Pancreas (tissue), 10 donors: ENCODE data around the gene RNF11. TPM values are rescaled to one million over a fixed set of nuclear protein-coding genes. Genes with fewer than 3 reads are reported as not detected.

Experiments used
- ATAC-seq, 4 donors: fragments of 200-7000 bp; cut with Tn5 transposase; one replicate each; pipeline versions ENCODE4 v1.8.0 to v1.9.1; 2020; ENCODE audit warnings: mild to moderate bottlenecking in 4 of 4, moderate library complexity in 4 of 4
- DNase-seq, 6 donors: peaks; one replicate each; pipeline ENCODE4 v3.0.0-alpha.2; 2020
- FAIRE-seq: peaks from 2 replicates; lab custom pipeline; 2012; peaks lifted over from hg19 to GRCh38; lab: Jason Lieb, UNC
- H3K27ac ChIP-seq, 4 donors: fragments of 200-600 bp; sonication (generic); 1 replicate in 3 of 4; 2 replicates in 1 of 4; pipeline versions ENCODE4 v1.5.0 to v1.8.0; 2020
- H3K27me3 ChIP-seq, 4 donors: fragments of 200-600 bp; one replicate each; pipeline ENCODE4 v1.8.0; 2021
- H3K36me3 ChIP-seq, 3 donors: fragments of 200-600 bp; sonication (generic) in 1 of 3; one replicate each; pipeline versions ENCODE4 v1.5.0 to v1.8.0; 2020 to 2021
- H3K4me1 ChIP-seq, 3 donors: fragments of 200-600 bp; one replicate each; pipeline ENCODE4 v1.8.0; 2021
- H3K4me3 ChIP-seq, 4 donors: fragments of 200-600 bp; sonication (generic) in 2 of 4; one replicate each; pipeline versions ENCODE4 v1.5.0 to v1.8.0; 2020 to 2021
- H3K9me3 ChIP-seq, 4 donors: fragments of 200-600 bp; one replicate each; pipeline ENCODE4 v1.8.0; 2021
- CTCF ChIP-seq, 4 donors: fragments of 200-600 bp; sonication (generic) in 3 of 4; IDR thresholded peaks; one replicate each; pipeline versions ENCODE4 v1.5.0 to v1.8.0; 2021; ENCODE audit warnings: antibody characterized with exemption in 4 of 4
- WGBS, 2 donors: extraction: QIAGEN DNeasy Blood & Tissue Kit; methylation state at CpG; one replicate each; pipeline ENCODE4 v1.1.7; 2013; 5-methylcytosine and 5-hydroxymethylcytosine counted together
- intact Hi-C, 3 donors: fragments of 100-400 bp; cut with DNase I; formaldehyde crosslinking; loops; one replicate each; pipeline versions ENCODE4 v1.11.1 to v1.14.2; 2022
- polyA plus RNA-seq, 2 donors: library from polyadenylated mRNA; stranded (reverse); fragments of 200-250 nt; gene quantifications; one replicate each; pipeline ENCODE4 v1.2.3, GENCODE V29; 2013
- total RNA-seq, 6 donors: library from RNA; stranded (reverse); fragmentation: NEBNext Ultra II Directional in 4 of 6; extraction: Animal tissue kit (Norgen Biotek cat#: 25700) in 4 of 6; gene quantifications; one replicate each; pipeline versions ENCODE4 v1.2.1 to v1.2.4, GENCODE V29; 2021 to 2023
- donor health status: healthy with polysubstance abuse.
- donor health status: DM: no; HTN: no; CAD: no; lungs with moderate emphysema.
- donor health status: DM: no; HTN: no; CAD: no.
- donor health status: control.
- donor health status: control.
- donor health status: Bipolar disorder and iron deficiency.
- donor health status: DM: yes; HTN: yes; CAD: no.
- donor health status: DM: no; HTN: no; CAD: no.
- donor health status: DM: no; HTN: no; CAD: no.
- donor health status: DM: yes; HTN: yes; CAD: no.

The RNF11 gene
- total and polyA plus RNA-seq, 8 donors: 19.8 to 51.8 (median 30.7) TPM

DNA sequence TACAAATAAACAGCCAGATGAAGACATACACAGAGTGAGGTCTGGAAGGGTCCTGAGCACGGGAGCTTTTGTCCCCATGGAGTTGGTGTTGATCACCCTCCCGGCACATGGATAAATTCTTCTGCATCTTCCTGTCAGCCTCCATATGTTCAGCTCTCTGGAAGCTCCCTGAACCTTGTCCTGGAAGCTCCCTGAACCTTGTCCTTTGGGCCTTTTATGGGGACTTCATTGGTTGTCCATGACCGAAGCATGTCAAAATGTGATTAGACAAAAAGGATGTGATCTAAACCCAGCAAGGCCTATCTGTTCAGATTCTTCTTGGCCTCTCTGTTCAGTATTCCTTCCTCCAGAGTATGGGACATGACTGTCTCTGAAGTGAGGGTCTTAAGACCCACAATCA lies 25.4 kb upstream of the RNF11 start:
- intact Hi-C loops: no loop called here
- ATAC-seq: no peak
- Histone ChIP-seq H3K4me3 (no peak overlapping the region), H3K9me3 (no peaks in the 10 kb centered on the region), H3K27ac (no peak overlapping the region), H3K36me3 (no peaks in the 10 kb centered on the region), H3K27me3 (no peaks in the 10 kb centered on the region), H3K4me1 (no peaks in the 10 kb centered on the region)
- no peak for FAIRE-seq
- no peak for DNase-seq
- 85 to 89% methylated on average over 3 of the region's 3 CpGs for WGBS, 2 donors
- TF ChIP-seq CTCF (IDR thresholded peaks at IDR 0.05): no peak

DNA sequence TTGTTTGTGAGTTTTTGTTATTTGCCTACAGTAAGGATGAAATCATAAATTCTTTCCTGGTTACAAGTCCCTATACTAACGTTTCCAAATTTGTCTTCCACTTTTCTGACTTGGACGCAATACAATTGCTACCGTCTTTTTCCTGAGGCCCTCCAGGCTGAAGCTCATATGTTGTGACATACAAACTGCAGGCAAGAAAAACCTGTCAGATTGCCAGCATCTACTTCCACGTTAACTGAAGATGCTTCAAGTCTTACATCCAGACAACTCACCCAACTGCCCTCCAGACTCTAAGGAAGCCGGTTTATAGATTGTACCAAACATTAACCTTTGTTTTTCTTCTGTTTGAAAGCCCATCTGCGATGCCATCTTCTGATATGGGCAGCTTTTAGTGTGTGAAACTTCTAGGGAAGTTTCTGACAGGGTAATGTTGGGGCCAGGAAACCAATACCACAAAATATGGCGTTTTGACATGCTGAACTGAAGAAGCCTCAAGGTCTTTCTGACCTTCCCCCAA lies 21.4 kb upstream of the RNF11 start:
- DNase-seq: no peak
- Histone ChIP-seq H3K4me1 (peaks cover 0 to 12% (median 9%) of the 10 kb centered on the region in 3 donors), H3K36me3 (no peaks in the 10 kb centered on the region), H3K27me3 (no peaks in the 10 kb centered on the region), H3K9me3 (no peaks in the 10 kb centered on the region), H3K27ac (no peak overlapping the region), H3K4me3 (no peak overlapping the region)
- no peak for TF ChIP-seq CTCF (IDR thresholded peaks at IDR 0.05)
- WGBS, 2 donors: 62 to 70% methylated on average over 7 of the region's 7 CpGs
- FAIRE-seq: no peak
- intact Hi-C loops: no loop called here
- ATAC-seq: no peak

- WGBS, 2 donors: 96% methylated on average over 1 of the region's 1 CpG
- no peak for TF ChIP-seq CTCF (IDR thresholded peaks at IDR 0.05)
- Histone ChIP-seq H3K4me1 (peaks cover 0 to 12% (median 9%) of the 10 kb centered on the region in 3 donors), H3K4me3 (no peak overlapping the region), H3K36me3 (no peaks in the 10 kb centered on the region), H3K9me3 (no peaks in the 10 kb centered on the region), H3K27ac (no peak overlapping the region), H3K27me3 (no peaks in the 10 kb centered on the region)
- intact Hi-C loops: no loop called here
- no peak for ATAC-seq
- FAIRE-seq: no peak
- DNase-seq: no peak
These were observed 20.9 kb upstream of the RNF11 start for GRCh38 chr1:51215169-51215568.

DNA sequence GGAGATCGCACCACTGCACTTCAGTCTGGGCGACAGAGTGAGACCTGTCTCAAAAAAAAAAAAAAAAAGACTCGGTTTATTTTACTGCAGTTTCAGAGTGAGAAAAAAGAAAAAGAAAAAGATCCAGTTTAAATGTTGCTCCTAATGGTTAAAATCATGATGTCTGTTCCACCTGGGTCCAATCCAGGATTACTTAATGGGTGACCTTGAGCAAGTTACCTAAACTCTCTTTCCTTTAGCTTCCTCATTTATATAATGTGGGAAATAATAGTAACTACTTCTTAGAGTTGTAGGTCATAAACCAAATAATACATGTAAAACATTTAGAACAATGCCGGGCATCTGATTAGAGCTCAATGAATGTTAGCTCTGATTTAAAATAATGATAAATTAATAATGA lies 19.4 kb upstream of the RNF11 start:
- no peaks in the 10 kb centered on the region for H3K27me3 ChIP-seq
- FAIRE-seq (no peak), ATAC-seq (peak; percentile 59 to 75 (median 73)), DNase-seq (peak in 2 of 6 donors; percentile 27)
- H3K36me3 ChIP-seq: no peaks in the 10 kb centered on the region
- no peaks in the 10 kb centered on the region for H3K9me3 ChIP-seq
- H3K4me1 ChIP-seq: peaks cover 0 to 12% (median 9%) of the 10 kb centered on the region in 3 donors
- intact Hi-C loops: no loop called here
- TF ChIP-seq CTCF (IDR thresholded peaks at IDR 0.05): no peak
- no peak overlapping the region for H3K4me3 ChIP-seq
- H3K27ac ChIP-seq: peak overlapping the region in 2 of 4 donors; percentile 50 to 64
- WGBS, 2 donors: 64 to 71% methylated on average over 4 of the region's 4 CpGs

DNA sequence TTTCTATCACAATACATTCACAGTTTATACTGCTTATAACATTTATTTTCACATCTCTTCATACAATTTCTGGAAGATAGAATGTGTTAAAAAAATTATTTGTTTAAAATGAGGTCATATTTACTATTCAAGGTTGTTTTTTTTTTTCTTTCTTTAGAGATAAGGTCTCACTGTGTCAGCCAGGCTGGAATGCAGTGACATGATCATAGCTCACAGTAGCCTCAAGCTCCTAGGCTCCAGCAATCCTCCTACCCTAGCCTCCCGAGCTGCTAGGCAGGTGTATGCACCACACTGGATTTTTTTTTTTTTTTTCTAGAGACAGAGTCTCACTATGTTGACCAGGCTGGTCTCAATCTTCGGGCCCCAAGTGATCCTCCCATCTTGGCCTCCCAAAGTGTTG lies 19.0 kb upstream of the RNF11 start:
- WGBS, 2 donors: 85 to 92% methylated on average over 2 of the region's 2 CpGs
- intact Hi-C loops: no loop called here
- Histone ChIP-seq H3K9me3 (no peaks in the 10 kb centered on the region), H3K36me3 (no peaks in the 10 kb centered on the region), H3K27ac (peak overlapping the region in 2 of 4 donors; percentile 50 to 64), H3K4me1 (peaks cover 0 to 12% (median 9%) of the 10 kb centered on the region in 3 donors), H3K27me3 (no peaks in the 10 kb centered on the region), H3K4me3 (no peak overlapping the region)
- FAIRE-seq (no peak), ATAC-seq (peak; percentile 82 to 90 (median 86)), DNase-seq (peak in 3 of 6 donors; percentile 21 to 26 (median 24))
- TF ChIP-seq CTCF (IDR thresholded peaks at IDR 0.05): no peak
